ENCODE results near the gene NEUROG2.

Gene NEUROG2

GRCh38 chr4:112521123-112522023 is 5.4 kb upstream of the NEUROG2 start:
- no peak for DNase-seq (ENCODE audit: low read depth in 2 of 2)

GRCh38 chr4:112520598-112521122 is 4.7 kb upstream of the NEUROG2 start:
- no peak for DNase-seq (ENCODE audit: low read depth in 2 of 2)

GRCh38 chr4:112519689-112520597 is 4.0 kb upstream of the NEUROG2 start:
- no peak for DNase-seq (ENCODE audit: low read depth in 2 of 2)

- DNase-seq (ENCODE audit: low read depth in 2 of 2): no peak
Measured at GRCh38 chr4:112518675-112519074, 2.7 kb upstream of the NEUROG2 start.

- no peak for DNase-seq (ENCODE audit: low read depth in 2 of 2)
Measured at GRCh38 chr4:112517911-112518310, 1.9 kb upstream of the NEUROG2 start.

- DNase-seq (ENCODE audit: low read depth in 2 of 2): no peak
Measured at GRCh38 chr4:112517067-112517634, 1.2 kb upstream of the NEUROG2 start.

GRCh38 chr4:112516471-112517066 is 589 bp upstream of the NEUROG2 start:
- no peak for DNase-seq (ENCODE audit: low read depth in 2 of 2)

- DNase-seq (ENCODE audit: low read depth in 2 of 2): no peak
Measured at GRCh38 chr4:112515198-112516065, 548 bp downstream of the NEUROG2 start.

GRCh38 chr4:112514647-112515197 is 1.3 kb downstream of the NEUROG2 start:
- no peak for DNase-seq (ENCODE audit: low read depth in 2 of 2)

GRCh38 chr4:112513971-112514646 is 1.9 kb downstream of the NEUROG2 start:
- DNase-seq (ENCODE audit: low read depth in 2 of 2): no peak

GRCh38 chr4:112511803-112512118 is 4.2 kb downstream of the NEUROG2 start:
- no peak for DNase-seq (ENCODE audit: low read depth in 2 of 2)

GRCh38 chr4:112511093-112511802 is 4.7 kb downstream of the NEUROG2 start:
- DNase-seq (ENCODE audit: low read depth in 2 of 2): no peak

GRCh38 chr4:112510291-112511092 is 5.5 kb downstream of the NEUROG2 start:
- no peak for DNase-seq (ENCODE audit: low read depth in 2 of 2)

- no peak for DNase-seq (ENCODE audit: low read depth in 2 of 2)
Measured at GRCh38 chr4:112509243-112510141, 6.5 kb downstream of the NEUROG2 start.

GRCh38 chr4:112508356-112508755 is 7.6 kb downstream of the NEUROG2 start:
- no peak for DNase-seq (ENCODE audit: low read depth in 2 of 2)

GRCh38 chr4:112504807-112505206 is 11.2 kb downstream of the NEUROG2 start:
- no peak for DNase-seq (ENCODE audit: low read depth in 2 of 2)

GRCh38 chr4:112502871-112503270 is 13.1 kb downstream of the NEUROG2 start:
- DNase-seq (ENCODE audit: low read depth in 2 of 2): no peak

All from fibroblast of skin of left quadriceps (primary cell).